ENCODE data around the gene RPS6KC1.

Gene RPS6KC1

GRCh38 chr1:213054733-213055591, 3.9 kb downstream of the RPS6KC1 start:
- H3K27ac ChIP-seq: no peak overlapping the region
- TF ChIP-seq CTCF (IDR thresholded peaks at IDR 0.05): no peak
- H3K4me3 ChIP-seq: no peak overlapping the region
- no peak for DNase-seq (ENCODE audit: low spot score)

GRCh38 chr1:213055767-213056166, 4.7 kb downstream of the RPS6KC1 start:
- no peak for TF ChIP-seq CTCF (IDR thresholded peaks at IDR 0.05)
- no peak overlapping the region for H3K4me3 ChIP-seq
- no peak overlapping the region for H3K27ac ChIP-seq
- no peak for DNase-seq (ENCODE audit: low spot score)

DNA sequence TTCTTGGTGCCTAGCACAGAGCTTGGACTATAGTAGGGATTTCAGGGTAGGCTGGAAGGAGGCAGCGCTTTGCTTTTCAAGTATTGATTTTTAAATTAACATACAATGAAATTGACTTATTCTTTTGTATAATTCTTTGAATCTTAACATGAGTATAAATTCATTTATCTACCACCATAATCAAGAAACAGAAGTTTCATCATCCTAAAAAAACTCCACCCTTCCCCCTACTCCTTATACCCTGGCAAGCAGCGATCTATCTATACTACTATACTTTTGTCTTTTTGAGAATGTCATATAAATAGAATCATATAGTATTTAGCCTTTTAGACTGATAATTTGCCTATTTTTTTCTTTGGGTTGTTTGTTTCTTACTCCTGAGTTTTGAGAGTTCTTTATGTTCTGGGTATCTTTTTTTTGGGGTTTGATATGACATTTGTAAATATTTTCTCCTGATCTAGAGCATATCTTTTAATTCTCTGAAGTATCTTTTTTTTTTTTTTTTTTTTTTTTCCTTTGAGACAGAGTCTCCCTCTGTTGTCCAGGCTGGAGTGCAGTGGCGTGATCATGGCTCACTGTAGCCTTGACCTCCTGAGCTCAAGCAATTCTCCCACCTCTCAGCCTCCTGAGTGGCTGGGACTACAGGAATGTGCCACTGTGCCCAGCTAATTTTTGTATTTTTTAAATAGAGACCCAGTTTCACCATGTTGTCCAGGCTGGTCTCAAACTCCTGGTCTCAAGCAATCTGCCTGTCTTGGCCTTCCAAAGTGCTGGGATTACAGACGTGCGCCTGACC, 6.4 kb downstream of the RPS6KC1 start:
- TF ChIP-seq CTCF (IDR thresholded peaks at IDR 0.05): no peak
- no peak for DNase-seq (ENCODE audit: low spot score)
- Histone ChIP-seq H3K27ac (no peak overlapping the region), H3K4me3 (no peak overlapping the region)

GRCh38 chr1:213060836-213061235, 9.8 kb downstream of the RPS6KC1 start:
- H3K27ac ChIP-seq: no peak overlapping the region
- no peak for DNase-seq (ENCODE audit: low spot score)
- no peak for TF ChIP-seq CTCF (IDR thresholded peaks at IDR 0.05)
- H3K4me3 ChIP-seq: no peak overlapping the region

- Histone ChIP-seq H3K4me3 (no peak overlapping the region), H3K27ac (no peak overlapping the region)
- no peak for DNase-seq (ENCODE audit: low spot score)
- TF ChIP-seq CTCF (IDR thresholded peaks at IDR 0.05): no peak
These were observed 10.2 kb downstream of the RPS6KC1 start for GRCh38 chr1:213061263-213061662.

- Histone ChIP-seq H3K4me3 (no peak overlapping the region), H3K27ac (no peak overlapping the region)
- no peak for DNase-seq (ENCODE audit: low spot score)
- no peak for TF ChIP-seq CTCF (IDR thresholded peaks at IDR 0.05)
These were observed 14.8 kb downstream of the RPS6KC1 start for GRCh38 chr1:213065800-213066199.
